ENCODE data around the gene BUB3. TPM values are rescaled to one million over a fixed set of nuclear protein-coding genes. Genes with fewer than 3 reads are reported as not detected.

The BUB3 gene
- total and polyA plus RNA-seq, 2 of the 4 experiments (the other 2 are of a cell fraction): 215 to 384 TPM

DNA sequence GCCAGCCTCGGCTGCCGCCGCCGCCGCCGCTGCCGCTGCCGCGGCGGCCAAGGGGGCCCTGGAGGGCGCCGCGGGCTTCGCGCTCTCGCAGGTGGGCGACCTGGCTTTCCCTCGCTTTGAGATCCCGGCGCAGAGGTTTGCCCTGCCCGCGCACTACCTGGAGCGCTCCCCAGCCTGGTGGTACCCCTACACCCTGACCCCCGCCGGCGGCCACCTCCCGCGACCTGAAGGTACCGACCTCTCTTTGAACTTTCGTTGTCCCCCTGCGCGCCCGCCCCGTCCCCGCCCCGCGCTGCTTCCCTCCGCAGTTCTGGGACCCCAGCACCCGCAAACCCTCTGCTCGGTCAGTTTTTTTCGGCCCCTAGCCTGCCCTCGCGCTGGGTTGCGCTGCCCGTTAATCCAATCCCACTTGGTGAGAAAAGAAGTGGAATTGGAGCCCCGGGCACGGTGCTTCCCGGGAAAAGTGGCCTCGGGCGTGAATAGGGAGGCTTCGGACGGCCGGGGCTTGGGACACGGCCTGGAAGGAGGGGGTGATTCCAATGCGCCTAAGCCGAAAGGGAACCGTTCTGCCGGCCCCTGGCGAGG, 17.9 kb upstream of the BUB3 start:
- ATAC-seq (ENCODE audit: low read depth) (no peak), DNase-seq (no peak)
- H2AK5ac ChIP-seq (ENCODE audit: low read depth, low read length): no peak overlapping the region
- H2AFZ ChIP-seq (replicated peaks; ENCODE audit: low read length, poor library complexity): no peak overlapping the region
- H2BK5ac ChIP-seq (ENCODE audit: low read depth, low read length, poor library complexity, severe bottlenecking): no peak overlapping the region
- H3K18ac ChIP-seq (ENCODE audit: low read depth, low read length): no peak overlapping the region
- no peak overlapping the region for H2BK120ac ChIP-seq (ENCODE audit: low read depth, low read length)
- no peak overlapping the region for H4K91ac ChIP-seq (ENCODE audit: insufficient read depth, low read depth, low read length)
- no peak overlapping the region for H2BK15ac ChIP-seq (ENCODE audit: low read depth, low read length)
- H3K27ac ChIP-seq (ENCODE audit: insufficient read depth, low read length): no peak overlapping the region
- dilution Hi-C loops (cut with HindIII; ENCODE audit: low sequenced_read_pairs, unreplicated experiment): no loop called here
- TF ChIP-seq MXI1 (IDR thresholded peaks at IDR 0.05; ENCODE audit: borderline replicate concordance, low read depth, low read length) (no peak), POLR2A (IDR thresholded peaks at IDR 0.05; ENCODE audit: low read depth, low read length) (no peak), RCOR1 (IDR thresholded peaks at IDR 0.05; ENCODE audit: insufficient replicate concordance, low read length) (no peak), CEBPB (IDR thresholded peaks at IDR 0.05; ENCODE audit: low read depth, low read length) (no peak), RAD21 (IDR thresholded peaks at IDR 0.05; ENCODE audit: low read length) (no peak), MAZ (IDR thresholded peaks at IDR 0.05; ENCODE audit: borderline replicate concordance, low read depth, low read length) (no peak), RFX5 (IDR thresholded peaks at IDR 0.05; ENCODE audit: low read depth, low read length) (no peak), SMC3 (IDR thresholded peaks at IDR 0.05; ENCODE audit: low read depth, low read length) (no peak), FOS (IDR thresholded peaks at IDR 0.05; ENCODE audit: low read depth, low read length) (no peak), NFE2L2 (IDR thresholded peaks at IDR 0.05; ENCODE audit: low read depth, low read length) (no peak), BHLHE40 (IDR thresholded peaks at IDR 0.05; ENCODE audit: low read depth, low read length) (no peak), MAFK (IDR thresholded peaks at IDR 0.05; ENCODE audit: low read depth, low read length) (no peak)
- TF ChIP-seq, protein P1, sequence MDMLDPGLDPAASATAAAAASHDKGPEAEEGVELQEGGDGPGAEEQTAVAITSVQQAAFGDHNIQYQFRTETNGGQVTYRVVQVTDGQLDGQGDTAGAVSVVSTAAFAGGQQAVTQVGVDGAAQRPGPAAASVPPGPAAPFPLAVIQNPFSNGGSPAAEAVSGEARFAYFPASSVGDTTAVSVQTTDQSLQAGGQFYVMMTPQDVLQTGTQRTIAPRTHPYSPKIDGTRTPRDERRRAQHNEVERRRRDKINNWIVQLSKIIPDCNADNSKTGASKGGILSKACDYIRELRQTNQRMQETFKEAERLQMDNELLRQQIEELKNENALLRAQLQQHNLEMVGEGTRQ (IDR thresholded peaks at IDR 0.05; ENCODE audit: low read depth, low read length): no peak
- TF ChIP-seq, protein P2, sequence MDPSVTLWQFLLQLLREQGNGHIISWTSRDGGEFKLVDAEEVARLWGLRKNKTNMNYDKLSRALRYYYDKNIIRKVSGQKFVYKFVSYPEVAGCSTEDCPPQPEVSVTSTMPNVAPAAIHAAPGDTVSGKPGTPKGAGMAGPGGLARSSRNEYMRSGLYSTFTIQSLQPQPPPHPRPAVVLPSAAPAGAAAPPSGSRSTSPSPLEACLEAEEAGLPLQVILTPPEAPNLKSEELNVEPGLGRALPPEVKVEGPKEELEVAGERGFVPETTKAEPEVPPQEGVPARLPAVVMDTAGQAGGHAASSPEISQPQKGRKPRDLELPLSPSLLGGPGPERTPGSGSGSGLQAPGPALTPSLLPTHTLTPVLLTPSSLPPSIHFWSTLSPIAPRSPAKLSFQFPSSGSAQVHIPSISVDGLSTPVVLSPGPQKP (IDR thresholded peaks at IDR 0.05; ENCODE audit: borderline replicate concordance, low read depth, low read length): no peak
- H2BK20ac ChIP-seq (ENCODE audit: low read depth, low read length): no peak overlapping the region
- no peak overlapping the region for H4K5ac ChIP-seq (ENCODE audit: low read depth, low read length)
- no peak overlapping the region for H3K14ac ChIP-seq (replicated peaks; ENCODE audit: low read depth, low read length)
- H3K4me2 ChIP-seq (ENCODE audit: low read depth, low read length): no peak overlapping the region; the same call in 1 of the 2 replicates
- POLR2A ChIA-PET (ENCODE audit: unreplicated experiment): no interaction called here
- H3K4me1 ChIP-seq (ENCODE audit: control insufficient read depth, insufficient read depth, low read length): peaks cover 2% of the 10 kb centered on the region; the same call in 1 of the 2 replicates
- no peaks in the 10 kb centered on the region; the same call in 1 of the 2 replicates for H3K9me3 ChIP-seq (ENCODE audit: control insufficient read depth, insufficient read depth, low read length)
- H4K8ac ChIP-seq (ENCODE audit: low read depth in 2 of 2, low read length in 2 of 2): no peak overlapping the region
- H2AK9ac ChIP-seq (replicated peaks; ENCODE audit: low read depth, low read length, poor library complexity): peak overlapping the region; percentile 25
- H3K56ac ChIP-seq (ENCODE audit: extremely low read depth, insufficient read depth, low read length): no peak overlapping the region
- H3K27me3 ChIP-seq (ENCODE audit: control insufficient read depth, insufficient read depth, low read length): peaks cover 96% of the 10 kb centered on the region
- no peaks in the 10 kb centered on the region for H3K9me1 ChIP-seq (ENCODE audit: insufficient read depth, low read length)
- intact Hi-C loops (cut with micrococcal nuclease): no loop called here
- H3K36me3 ChIP-seq (ENCODE audit: control insufficient read depth, insufficient read depth, low read length): no peaks in the 10 kb centered on the region
- no TSS peak for BruUV-seq (replicated peaks)
- H3K79me1 ChIP-seq (ENCODE audit: low read depth in 1 of 2, low read length in 2 of 2): no peaks in the 10 kb centered on the region
- H3K4me3 ChIP-seq (ENCODE audit: insufficient read depth, low read depth, low read length): no peak overlapping the region
- H3K23ac ChIP-seq (ENCODE audit: low read depth, low read length): no peak overlapping the region
- in situ Hi-C loops (cut with MboI; ENCODE audit: low sequenced_read_pairs): loop anchor here (10.0 to 25.0 kb wide), 2 partner anchors 828 to 1251 kb away; no protein-coding TSS in a partner anchor
- no peak overlapping the region for H3K9ac ChIP-seq (ENCODE audit: low read depth, low read length)
- CTCF ChIA-PET: no interaction called here
- WGBS, 2 experiments (ENCODE audit: extremely low coverage in 2 of 2, insufficient read length in 1 of 2): 0% methylated on average over 3 of the region's 59 CpGs; no CpG with 5 or more reads in 1 of the 2 experiments
- no peak overlapping the region for H3K4ac ChIP-seq (ENCODE audit: low read depth, low read length)
- 0 out of 2 replicates have a peak, but pooled peaks cover 3% of the 10 kb centered on the region for H4K20me1 ChIP-seq (ENCODE audit: insufficient read depth, low read length)

Data from IMR-90 (cell line).